ENCODE measurements around the gene HOMER1.

GRCh38 chr5:79423296-79423695, 90.6 kb downstream of the HOMER1 start:
- TF ChIP-seq CTCF (IDR thresholded peaks at IDR 0.05; ENCODE audit: low read depth, low read length, poor library complexity, severe bottlenecking) = no peak
- TF ChIP-seq EZH2phosphoT487 (IDR thresholded peaks at IDR 0.05; ENCODE audit: borderline replicate concordance, low read length) = no peak
